Measurements from ENCODE around the gene GEMIN7. TPM values are rescaled to one million over a fixed set of nuclear protein-coding genes. Genes with fewer than 3 reads are reported as not detected.

The GEMIN7 gene
- total RNA-seq, 1 donor from 2014 or later, result 15.9 TPM

DNA sequence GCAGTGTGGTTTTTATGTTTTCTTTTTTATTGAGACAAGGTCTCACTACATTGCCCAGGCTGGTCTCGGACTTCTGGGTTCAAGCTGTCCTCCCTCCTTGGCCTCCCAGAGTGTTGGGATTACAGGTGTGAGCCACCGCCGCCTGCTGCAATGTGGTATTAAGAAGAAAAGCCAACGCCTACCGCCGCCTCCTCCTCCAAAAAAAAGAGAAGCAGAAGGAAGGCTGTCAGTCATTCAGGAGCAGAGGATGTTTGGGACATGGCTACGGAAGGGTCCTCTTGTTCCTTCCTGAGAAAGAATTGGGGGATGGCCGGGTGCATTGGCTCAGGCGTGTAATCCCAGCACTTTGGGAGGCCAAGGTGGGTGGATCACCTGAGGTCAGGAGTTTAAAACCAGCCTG, 15.1 kb downstream of the GEMIN7 start:
- Histone ChIP-seq H3K4me1 (peaks cover 83% of the 10 kb centered on the region), H3K9me3 (replicated peaks) (no peaks in the 10 kb centered on the region), H3K4me3 (peak overlapping the region; percentile 100), H3K36me3 (peaks cover 7% of the 10 kb centered on the region), H3K27me3 (ENCODE audit: low read depth) (no peaks in the 10 kb centered on the region), H3K27ac (replicated peaks) (no peak overlapping the region)
- no peak for DNase-seq
- no peak for TF ChIP-seq CTCF (IDR thresholded peaks at IDR 0.05; ENCODE audit: borderline replicate concordance)
- intact Hi-C loops (cut with micrococcal nuclease), result no loop called here

- Histone ChIP-seq H3K27ac (replicated peaks) (no peak overlapping the region), H3K36me3 (peaks cover 7% of the 10 kb centered on the region), H3K4me3 (peak overlapping the region; percentile 100), H3K4me1 (peaks cover 89% of the 10 kb centered on the region), H3K27me3 (ENCODE audit: low read depth) (no peaks in the 10 kb centered on the region), H3K9me3 (replicated peaks) (no peaks in the 10 kb centered on the region)
- no peak for TF ChIP-seq CTCF (IDR thresholded peaks at IDR 0.05; ENCODE audit: borderline replicate concordance)
- DNase-seq, result no peak
- intact Hi-C loops (cut with micrococcal nuclease), result no loop called here
These were observed 15.6 kb downstream of the GEMIN7 start for GRCh38 chr19:45094707-45095106.

DNA sequence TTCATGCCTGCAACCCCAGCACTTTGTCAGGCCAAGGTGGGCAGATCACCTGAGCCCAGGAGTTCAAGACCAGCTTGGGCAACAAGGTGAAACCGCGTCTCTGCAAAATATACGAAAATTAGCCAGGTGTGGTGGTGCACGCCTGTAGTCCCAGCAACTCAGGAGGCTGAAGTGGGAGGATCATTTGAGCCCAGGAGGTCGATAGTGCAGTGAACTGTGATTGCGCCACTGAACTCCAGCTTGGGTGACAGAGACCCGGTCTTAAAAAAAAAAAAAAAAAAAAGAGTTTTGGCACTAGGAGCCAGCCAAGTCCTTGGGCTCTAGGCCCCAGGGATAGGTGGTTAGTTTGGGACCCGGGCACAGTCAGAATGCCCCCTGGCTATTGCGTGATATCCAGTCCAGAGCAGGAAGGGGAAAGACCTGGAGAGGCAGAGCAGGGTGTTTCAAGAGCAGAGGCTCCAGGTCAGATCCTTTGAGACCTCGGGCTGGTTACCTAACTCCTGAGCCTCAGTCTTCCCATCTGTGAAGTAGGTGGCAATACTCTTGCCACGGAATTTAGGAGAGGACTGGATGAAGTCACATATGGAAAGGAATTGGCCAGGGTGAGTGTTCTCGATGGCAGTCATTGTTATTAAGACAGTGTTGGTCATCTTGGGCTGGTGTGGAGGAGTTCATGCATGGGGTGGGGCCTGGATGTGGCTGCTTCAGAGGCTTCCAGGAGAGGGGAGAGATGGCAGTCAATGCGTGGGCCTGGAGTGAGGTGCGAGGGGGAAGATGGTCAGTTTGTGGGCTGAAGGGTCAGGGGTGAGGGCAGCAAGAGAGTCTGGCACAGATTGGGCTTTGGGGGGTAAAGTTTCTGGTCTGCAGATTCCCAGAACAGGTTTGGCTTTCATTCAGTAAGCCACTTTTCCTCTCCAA, 16.7 kb downstream of the GEMIN7 start:
- intact Hi-C loops (cut with micrococcal nuclease), result no loop called here
- Histone ChIP-seq H3K27ac (replicated peaks) (no peak overlapping the region), H3K27me3 (ENCODE audit: low read depth) (no peaks in the 10 kb centered on the region), H3K4me3 (no peak overlapping the region), H3K36me3 (no peaks in the 10 kb centered on the region), H3K4me1 (peaks cover 96% of the 10 kb centered on the region), H3K9me3 (replicated peaks) (no peaks in the 10 kb centered on the region)
- DNase-seq, result no peak
- no peak for TF ChIP-seq CTCF (IDR thresholded peaks at IDR 0.05; ENCODE audit: borderline replicate concordance)

- Histone ChIP-seq H3K4me1 (peaks cover 94% of the 10 kb centered on the region), H3K27ac (replicated peaks) (no peak overlapping the region), H3K27me3 (ENCODE audit: low read depth) (no peaks in the 10 kb centered on the region), H3K9me3 (replicated peaks) (no peaks in the 10 kb centered on the region), H3K36me3 (no peaks in the 10 kb centered on the region), H3K4me3 (no peak overlapping the region)
- no peak for TF ChIP-seq CTCF (IDR thresholded peaks at IDR 0.05; ENCODE audit: borderline replicate concordance)
- intact Hi-C loops (cut with micrococcal nuclease), result no loop called here
- DNase-seq, result no peak
These were observed 17.6 kb downstream of the GEMIN7 start for GRCh38 chr19:45096700-45097099.

DNA sequence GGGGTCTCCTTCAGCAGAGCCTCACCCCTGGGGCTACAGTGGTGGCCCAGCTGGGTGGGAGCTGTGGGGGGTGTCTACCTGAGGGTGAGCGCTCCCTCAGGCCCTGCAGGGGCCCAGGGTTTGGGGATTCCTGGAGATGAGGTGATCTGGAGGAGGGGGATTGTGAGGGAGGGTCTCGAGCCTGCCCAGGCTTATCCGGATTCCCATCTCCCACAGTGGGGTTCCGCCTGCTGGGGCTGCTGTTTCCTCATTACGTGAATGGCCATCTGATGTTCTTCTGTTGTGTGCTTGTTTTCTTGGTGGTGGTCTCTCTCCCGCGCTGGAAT, 18.4 kb downstream of the GEMIN7 start:
- H3K27me3 ChIP-seq (ENCODE audit: low read depth), result no peaks in the 10 kb centered on the region
- peaks cover 94% of the 10 kb centered on the region for H3K4me1 ChIP-seq
- no peak overlapping the region for H3K4me3 ChIP-seq
- H3K9me3 ChIP-seq (replicated peaks), result no peaks in the 10 kb centered on the region
- no peak for DNase-seq
- H3K27ac ChIP-seq (replicated peaks), result peak overlapping the region; percentile 65
- no peaks in the 10 kb centered on the region for H3K36me3 ChIP-seq
- TF ChIP-seq CTCF (IDR thresholded peaks at IDR 0.05; ENCODE audit: borderline replicate concordance), result no peak
- intact Hi-C loops (cut with micrococcal nuclease), result no loop called here

All from left ventricle myocardium inferior (tissue), 1 donor.